SK-N-MC (cell line): ENCODE data around the gene FAM181A.

Experiments
- EZH2 ChIP-seq: fragments of 200-600 bp; sonication (generic); IDR thresholded peaks from one replicate; pipeline ENCODE4 v1.6.1; 2017; ENCODE audit warnings: antibody characterized with exemption
- POLR2AphosphoS5 ChIP-seq: IDR thresholded peaks from 2 replicates; pipeline ENCODE4 v1.6.1; 2012; ENCODE audit warnings: mild to moderate bottlenecking, low read depth, low read length, borderline replicate concordance

GRCh38 chr14:93950948-93951634 is 23.9 kb downstream of the FAM181A start:
- TF ChIP-seq POLR2AphosphoS5 (no peak), EZH2 (no peak)
